ENCODE data around the gene TMEM179B. TPM values are rescaled to one million over a fixed set of nuclear protein-coding genes. Genes with fewer than 3 reads are reported as not detected.
A peak's percentile ranks its signal among the peaks of the same experiment; 100 is the strongest.

TMEM179B gene
- total and polyA plus RNA-seq, 2 of the 13 experiments (the other 11 are each of a cell fraction or from before 2014, with no cell fraction given): 24.8 to 25.7 TPM

- H3K79me2 ChIP-seq (ENCODE audit: insufficient read depth, low read length): peaks cover 18% of the 10 kb centered on the region
- TSS peak; percentile 66 for BruUV-seq (replicated peaks)
- peak overlapping the region; percentile 48 for H3K27ac ChIP-seq (ENCODE audit: extremely low read length, insufficient read depth, low read length)
- CTCF ChIA-PET (ENCODE audit: low intra/inter-chr PET ratio, low total read pairs): no interaction called here
- peak overlapping the region; percentile 84 for H3K9ac ChIP-seq (ENCODE audit: insufficient read depth, low read depth, low read length)
- H2AFZ ChIP-seq (ENCODE audit: low read length): no peak overlapping the region
- H3K4me2 ChIP-seq (ENCODE audit: low read depth, low read length): peak overlapping the region; percentile 89
- no peaks in the 10 kb centered on the region; the same call in 1 of the 2 replicates for H4K20me1 ChIP-seq (ENCODE audit: insufficient read depth, low read length)
- peaks cover 14 to 34% of the 10 kb centered on the region in 2 experiments for H3K36me3 ChIP-seq (replicated peaks in 1 of 2; ENCODE audit: control insufficient read depth in 1 of 2, insufficient read depth in 2 of 2, low read length in 2 of 2)
- TF ChIP-seq, protein P1, sequence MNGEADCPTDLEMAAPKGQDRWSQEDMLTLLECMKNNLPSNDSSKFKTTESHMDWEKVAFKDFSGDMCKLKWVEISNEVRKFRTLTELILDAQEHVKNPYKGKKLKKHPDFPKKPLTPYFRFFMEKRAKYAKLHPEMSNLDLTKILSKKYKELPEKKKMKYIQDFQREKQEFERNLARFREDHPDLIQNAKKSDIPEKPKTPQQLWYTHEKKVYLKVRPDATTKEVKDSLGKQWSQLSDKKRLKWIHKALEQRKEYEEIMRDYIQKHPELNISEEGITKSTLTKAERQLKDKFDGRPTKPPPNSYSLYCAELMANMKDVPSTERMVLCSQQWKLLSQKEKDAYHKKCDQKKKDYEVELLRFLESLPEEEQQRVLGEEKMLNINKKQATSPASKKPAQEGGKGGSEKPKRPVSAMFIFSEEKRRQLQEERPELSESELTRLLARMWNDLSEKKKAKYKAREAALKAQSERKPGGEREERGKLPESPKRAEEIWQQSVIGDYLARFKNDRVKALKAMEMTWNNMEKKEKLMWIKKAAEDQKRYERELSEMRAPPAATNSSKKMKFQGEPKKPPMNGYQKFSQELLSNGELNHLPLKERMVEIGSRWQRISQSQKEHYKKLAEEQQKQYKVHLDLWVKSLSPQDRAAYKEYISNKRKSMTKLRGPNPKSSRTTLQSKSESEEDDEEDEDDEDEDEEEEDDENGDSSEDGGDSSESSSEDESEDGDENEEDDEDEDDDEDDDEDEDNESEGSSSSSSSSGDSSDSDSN (CRISPR knock-in tag; IDR thresholded peaks at IDR 0.05): no peak
- TF ChIP-seq ZFP90 (CRISPR knock-in tag; IDR thresholded peaks at IDR 0.05; ENCODE audit: borderline replicate concordance): 0 out of 2 replicates have a peak, but pooled peaks have one; percentile 13
- no peak for TF ChIP-seq DR1 (CRISPR knock-in tag; IDR thresholded peaks at IDR 0.05)
- TF ChIP-seq SAP130 (CRISPR knock-in tag; IDR thresholded peaks at IDR 0.05; ENCODE audit: low read depth): no peak
- TF ChIP-seq, protein P2, sequence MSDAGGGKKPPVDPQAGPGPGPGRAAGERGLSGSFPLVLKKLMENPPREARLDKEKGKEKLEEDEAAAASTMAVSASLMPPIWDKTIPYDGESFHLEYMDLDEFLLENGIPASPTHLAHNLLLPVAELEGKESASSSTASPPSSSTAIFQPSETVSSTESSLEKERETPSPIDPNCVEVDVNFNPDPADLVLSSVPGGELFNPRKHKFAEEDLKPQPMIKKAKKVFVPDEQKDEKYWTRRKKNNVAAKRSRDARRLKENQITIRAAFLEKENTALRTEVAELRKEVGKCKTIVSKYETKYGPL (CRISPR knock-in tag; IDR thresholded peaks at IDR 0.05): 0 out of 2 replicates have a peak, but pooled peaks have one; percentile 15
- TF ChIP-seq ESRRA (CRISPR knock-in tag; IDR thresholded peaks at IDR 0.05; ENCODE audit: low read depth): no peak
- TF ChIP-seq ZNF878 (CRISPR knock-in tag; IDR thresholded peaks at IDR 0.05): 0 out of 2 replicates have a peak, but pooled peaks have one; percentile 4
- TF ChIP-seq GABPA (IDR thresholded peaks at IDR 0.05; ENCODE audit: low read depth, low read length): no peak
- TF ChIP-seq GABPA (CRISPR knock-in tag; IDR thresholded peaks at IDR 0.05; ENCODE audit: low read depth): peak; percentile 5; the same call in 1 of the 2 replicates
- TF ChIP-seq CENPBD1 (CRISPR knock-in tag; IDR thresholded peaks at IDR 0.05; ENCODE audit: borderline replicate concordance, low read depth): 0 out of 2 replicates have a peak, but pooled peaks have one; percentile 11
- POLR2A ChIA-PET: interaction anchor here (0.9 to 5.7 kb wide), 9 partner anchors 10 to 150 kb away, joined by 3 to 53 read pairs (median 4); partner anchors contain the start of genes STX5, TEX54, TMEM179B and WDR74
- H3K27me3 ChIP-seq (ENCODE audit: control insufficient read depth in 1 of 2, insufficient read depth in 2 of 2, low read length in 2 of 2): no peaks in the 10 kb centered on the region; a peak in 1 of 5 replicates
- WGBS (ENCODE audit: low lambda C conversion rate): 5% methylated on average over 14 of the region's 14 CpGs
- ATAC-seq: peak; percentile 9; the same call in 2 of the 3 replicates
- FAIRE-seq: no peak
- peak overlapping the region; percentile 86 to 97 (median 92) for H3K4me3 ChIP-seq (replicated peaks in 1 of 3; ENCODE audit: insufficient read depth in 1 of 3, low read depth in 2 of 3, low read length in 3 of 3)
- in situ Hi-C loops (cut with HindIII; ENCODE audit: extremely low pct_ligation_motif_present, low pct_unique_long_range_greater_than_20kb): no loop called here
- peaks cover 23% of the 10 kb centered on the region for H3K4me1 ChIP-seq (ENCODE audit: insufficient read depth, low read length)
- intact Hi-C loops (cut with micrococcal nuclease; ENCODE audit: unreplicated experiment): loop anchor here (1.0 to 2.0 kb wide), 2 partner anchors 18 to 27 kb away; partner anchors contain the start of gene TMEM179B
- H3K9me3 ChIP-seq (ENCODE audit: low read length): no peaks in the 10 kb centered on the region
- no peak for DNase-seq (ENCODE audit: low spot score)
Measured at GRCh38 chr11:62804310-62805075, 17.3 kb downstream of the TMEM179B start.
